ENCODE data around the gene HNRNPA1. TPM values are rescaled to one million over a fixed set of nuclear protein-coding genes. Genes with fewer than 3 reads are reported as not detected.
"Not testable (repeated sequence)": the region's sequence is repeated elsewhere in the genome, so short reads cannot be mapped to it uniquely, and the experiment has no call there.

HNRNPA1 gene
- total RNA-seq, 1 experiment from 2014 or later, result 609 TPM

GRCh38 chr12:54298904-54299303 lies 18.4 kb downstream of the HNRNPA1 start:
- no peak for DNase-seq (ENCODE audit: low read depth)

- DNase-seq (ENCODE audit: low read depth), result no peak
These were observed 19.1 kb downstream of the HNRNPA1 start for GRCh38 chr12:54299515-54300224.

- no peak for DNase-seq (ENCODE audit: low read depth)
These were observed 19.8 kb downstream of the HNRNPA1 start for GRCh38 chr12:54300225-54300731.

- peak; percentile 74 for DNase-seq (ENCODE audit: low read depth)
These were observed 20.4 kb downstream of the HNRNPA1 start, which contains the start of gene NFE2 for GRCh38 chr12:54300732-54301427. Gene NFE2 (minus strand): TSS chr12:54301015. CDS start chr12:54295248, 5,767 bp downstream.

- no peak for DNase-seq (ENCODE audit: low read depth)
These were observed 21.0 kb downstream of the HNRNPA1 start for GRCh38 chr12:54301428-54302048.

GRCh38 chr12:54303640-54304039 lies 23.1 kb downstream of the HNRNPA1 start:
- DNase-seq (ENCODE audit: low read depth), result no peak

- peak; percentile 66 for DNase-seq (ENCODE audit: low read depth)
These were observed 23.8 kb downstream of the HNRNPA1 start for GRCh38 chr12:54304187-54304810.

- DNase-seq (ENCODE audit: low read depth), result peak; percentile 87
These were observed 26.6 kb downstream of the HNRNPA1 start for GRCh38 chr12:54306925-54307741.

- no peak for DNase-seq (ENCODE audit: low read depth)
These were observed 30.5 kb downstream of the HNRNPA1 start for GRCh38 chr12:54311051-54311450.

GRCh38 chr12:54312309-54312708 lies 31.8 kb downstream of the HNRNPA1 start:
- DNase-seq (ENCODE audit: low read depth), result not testable (repeated sequence)

GRCh38 chr12:54321363-54321762 lies 40.8 kb downstream of the HNRNPA1 start:
- no peak for DNase-seq (ENCODE audit: low read depth)

- peak; percentile 98 for DNase-seq (ENCODE audit: low read depth)
These were observed 44.3 kb downstream of the HNRNPA1 start, which contains the start of gene COPZ1 for GRCh38 chr12:54324617-54325441. Gene COPZ1 (plus strand): TSS chr12:54325131. CDS start chr12:54325164, 33 bp downstream.

- DNase-seq (ENCODE audit: low read depth), result peak; percentile 17
These were observed 45.0 kb downstream of the HNRNPA1 start for GRCh38 chr12:54325442-54326109.

- DNase-seq (ENCODE audit: low read depth), result no peak
These were observed 48.2 kb downstream of the HNRNPA1 start for GRCh38 chr12:54328595-54329337.

- no peak for DNase-seq (ENCODE audit: low read depth)
These were observed 49.2 kb downstream of the HNRNPA1 start for GRCh38 chr12:54329759-54330158.

- no peak for DNase-seq (ENCODE audit: low read depth)
These were observed 49.9 kb downstream of the HNRNPA1 start for GRCh38 chr12:54330442-54330841.

GRCh38 chr12:54331461-54331860 lies 50.9 kb downstream of the HNRNPA1 start:
- DNase-seq (ENCODE audit: low read depth), result no peak

- DNase-seq (ENCODE audit: low read depth), result no peak
These were observed 53.0 kb downstream of the HNRNPA1 start for GRCh38 chr12:54333420-54334034.

Data from Daoy (cell line).